ENCODE results near the gene SLC38A8. TPM values are rescaled to one million over a fixed set of nuclear protein-coding genes. Genes with fewer than 3 reads are reported as not detected.

Gene SLC38A8
- total RNA-seq = 2.8 TPM

GRCh38 chr16:84042308-84042878, at the start of gene SLC38A8:
Gene SLC38A8 (minus strand): TSS chr16:84042795. CDS start chr16:84042157, 638 bp downstream.

GRCh38 chr16:83967838-83968305, 74.7 kb downstream of the SLC38A8 start, which contains the start of gene NECAB2:
Gene NECAB2 (plus strand): TSS chr16:83968244. CDS start chr16:83968649, 405 bp downstream.

Small RNAs within 50 kb of the gene (small RNA-seq; reads per million reads assigned to genes)
- gene RNA5SP432 = not detected

Other genes with a start within 250 kb of the SLC38A8 start
- 191 TPM for gene HSBP1, start 234.8 kb downstream of the SLC38A8 start, total RNA-seq
- gene MLYCD, start 143.7 kb downstream of the SLC38A8 start, total RNA-seq = 5.5 TPM
- gene OSGIN1, start 89.6 kb downstream of the SLC38A8 start, total RNA-seq = 0.23 TPM
- gene NECAB2, start 74.6 kb downstream of the SLC38A8 start, total RNA-seq = 81.4 TPM
- 79.1 TPM for gene MBTPS1, start 74.1 kb upstream of the SLC38A8 start, total RNA-seq
- gene HSDL1, start 102.4 kb upstream of the SLC38A8 start, total RNA-seq = 152 TPM
- gene DNAAF1, start 102.5 kb upstream of the SLC38A8 start, total RNA-seq = 6.5 TPM
- gene TAF1C, start 144.3 kb upstream of the SLC38A8 start, total RNA-seq = 21.2 TPM
- gene ADAD2, start 148.4 kb upstream of the SLC38A8 start, total RNA-seq = 0.23 TPM
- gene KCNG4, start 197.2 kb upstream of the SLC38A8 start, total RNA-seq = not detected

Data from diencephalon (tissue), 1 donor.